ENCODE data around the gene WWC2.

GRCh38 chr4:183182873-183183725 lies 84.0 kb downstream of the WWC2 start:
- TF ChIP-seq MLX (CRISPR knock-in tag; IDR thresholded peaks at IDR 0.05) (no peak), CTCF (IDR thresholded peaks at IDR 0.05) (no peak), NR2C2 (CRISPR knock-in tag; IDR thresholded peaks at IDR 0.05) (no peak), ATF3 (CRISPR knock-in tag; conservative IDR thresholded peaks at IDR 0.05) (peak; percentile 91; the same call in 1 of the 2 replicates), ZMAT4 (CRISPR knock-in tag; IDR thresholded peaks at IDR 0.05) (0 out of 2 replicates have a peak, but pooled peaks have one; percentile 11), ERG (CRISPR knock-in tag; IDR thresholded peaks at IDR 0.05) (no peak), AR (CRISPR knock-in tag; IDR thresholded peaks at IDR 0.05) (no peak), HMGXB4 (CRISPR knock-in tag; IDR thresholded peaks at IDR 0.05) (no peak), FOXJ3 (CRISPR knock-in tag; IDR thresholded peaks at IDR 0.05; ENCODE audit: borderline replicate concordance) (peak; percentile 82; the same call in 1 of the 2 replicates), NR1H2 (CRISPR knock-in tag; IDR thresholded peaks at IDR 0.05) (no peak), PREB (CRISPR knock-in tag; IDR thresholded peaks at IDR 0.05; ENCODE audit: borderline replicate concordance) (no peak), SP1 (CRISPR knock-in tag; conservative IDR thresholded peaks at IDR 0.05) (0 out of 2 replicates have a peak, but pooled peaks have one; percentile 23), ATF2 (CRISPR knock-in tag; IDR thresholded peaks at IDR 0.05; ENCODE audit: borderline replicate concordance, low read depth) (no peak), NFE2L1 (CRISPR knock-in tag; IDR thresholded peaks at IDR 0.05) (peak; percentile 77; the same call in 1 of the 2 replicates)
